GM13977 (cell line): ENCODE measurements around the gene COMT.
"Not testable (repeated sequence)": the region's sequence is repeated elsewhere in the genome, so short reads cannot be mapped to it uniquely, and the experiment has no call there.

Experiments
- DNase-seq: peaks from one replicate; pipeline ENCODE4 v3.0.0; 2012; ENCODE audit warnings: low spot score
- in situ Hi-C: fragments of 300-500 bp; cut with MboI; formaldehyde crosslinking; loops from one replicate; pipeline ENCODE4 v1.12.0; 2022; ENCODE audit warnings: low sequenced_read_pairs, low pct_unique_long_range_greater_than_20kb, mixed read lengths, inconsistent platforms; ENCODE audit not compliant: unreplicated experiment
- TF ChIP-seq, protein P1 (sequence below): IDR thresholded peaks from 2 replicates; pipeline ENCODE4 v1.5.1; 2012; ENCODE audit warnings: mild to moderate bottlenecking, control low read depth; ENCODE audit not compliant: insufficient read depth; ENCODE audit errors: extremely low read depth, missing control alignments

The COMT gene

DNA sequence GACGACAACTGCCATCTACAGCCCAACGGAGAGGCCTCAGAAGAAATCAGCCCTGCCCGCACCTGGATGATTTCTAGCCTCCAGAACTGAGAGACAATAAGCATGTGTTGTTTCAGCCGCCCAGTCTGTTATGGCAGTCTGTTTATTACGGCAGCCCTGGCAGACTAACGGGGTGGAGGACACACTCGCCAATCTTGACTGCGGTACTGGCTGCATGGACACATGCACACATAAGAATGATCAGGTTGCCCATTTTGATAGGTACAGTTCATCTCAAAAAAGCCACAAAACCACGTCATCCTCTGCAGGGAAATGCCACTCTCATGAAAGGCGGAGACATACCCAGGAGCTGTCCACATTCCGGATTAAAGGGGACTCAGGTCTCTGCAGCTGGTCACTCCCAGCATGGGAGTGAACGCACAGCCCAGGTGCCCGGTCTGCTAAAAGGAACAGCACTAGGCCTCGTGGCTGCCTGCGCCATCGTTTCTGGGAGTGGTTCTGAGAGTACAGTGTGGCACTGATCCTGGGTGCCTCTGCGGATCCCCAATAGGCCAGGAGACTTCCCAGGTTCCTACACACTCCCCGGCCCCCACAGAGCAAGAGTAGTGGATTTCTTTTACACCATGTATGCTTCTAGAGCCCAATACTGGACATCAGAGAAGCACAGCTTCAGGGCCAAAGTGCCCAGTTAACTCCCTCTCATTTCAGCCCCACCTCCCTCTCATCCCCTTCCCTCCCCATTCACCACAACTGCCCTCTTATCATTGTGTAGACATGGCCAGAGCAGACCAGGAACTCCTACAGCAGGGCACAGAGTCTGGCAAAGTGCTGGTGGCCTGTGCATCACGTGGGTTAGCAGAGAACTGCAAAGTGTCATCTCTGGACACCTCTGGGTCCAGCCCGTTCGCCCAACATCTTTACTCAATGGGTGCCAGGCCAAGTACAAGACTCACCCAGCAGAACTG is 11.7 kb upstream of the COMT start:
- TF ChIP-seq, protein P1, sequence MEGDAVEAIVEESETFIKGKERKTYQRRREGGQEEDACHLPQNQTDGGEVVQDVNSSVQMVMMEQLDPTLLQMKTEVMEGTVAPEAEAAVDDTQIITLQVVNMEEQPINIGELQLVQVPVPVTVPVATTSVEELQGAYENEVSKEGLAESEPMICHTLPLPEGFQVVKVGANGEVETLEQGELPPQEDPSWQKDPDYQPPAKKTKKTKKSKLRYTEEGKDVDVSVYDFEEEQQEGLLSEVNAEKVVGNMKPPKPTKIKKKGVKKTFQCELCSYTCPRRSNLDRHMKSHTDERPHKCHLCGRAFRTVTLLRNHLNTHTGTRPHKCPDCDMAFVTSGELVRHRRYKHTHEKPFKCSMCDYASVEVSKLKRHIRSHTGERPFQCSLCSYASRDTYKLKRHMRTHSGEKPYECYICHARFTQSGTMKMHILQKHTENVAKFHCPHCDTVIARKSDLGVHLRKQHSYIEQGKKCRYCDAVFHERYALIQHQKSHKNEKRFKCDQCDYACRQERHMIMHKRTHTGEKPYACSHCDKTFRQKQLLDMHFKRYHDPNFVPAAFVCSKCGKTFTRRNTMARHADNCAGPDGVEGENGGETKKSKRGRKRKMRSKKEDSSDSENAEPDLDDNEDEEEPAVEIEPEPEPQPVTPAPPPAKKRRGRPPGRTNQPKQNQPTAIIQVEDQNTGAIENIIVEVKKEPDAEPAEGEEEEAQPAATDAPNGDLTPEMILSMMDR = no peak
- in situ Hi-C loops = no loop called here
- DNase-seq = no peak

DNA sequence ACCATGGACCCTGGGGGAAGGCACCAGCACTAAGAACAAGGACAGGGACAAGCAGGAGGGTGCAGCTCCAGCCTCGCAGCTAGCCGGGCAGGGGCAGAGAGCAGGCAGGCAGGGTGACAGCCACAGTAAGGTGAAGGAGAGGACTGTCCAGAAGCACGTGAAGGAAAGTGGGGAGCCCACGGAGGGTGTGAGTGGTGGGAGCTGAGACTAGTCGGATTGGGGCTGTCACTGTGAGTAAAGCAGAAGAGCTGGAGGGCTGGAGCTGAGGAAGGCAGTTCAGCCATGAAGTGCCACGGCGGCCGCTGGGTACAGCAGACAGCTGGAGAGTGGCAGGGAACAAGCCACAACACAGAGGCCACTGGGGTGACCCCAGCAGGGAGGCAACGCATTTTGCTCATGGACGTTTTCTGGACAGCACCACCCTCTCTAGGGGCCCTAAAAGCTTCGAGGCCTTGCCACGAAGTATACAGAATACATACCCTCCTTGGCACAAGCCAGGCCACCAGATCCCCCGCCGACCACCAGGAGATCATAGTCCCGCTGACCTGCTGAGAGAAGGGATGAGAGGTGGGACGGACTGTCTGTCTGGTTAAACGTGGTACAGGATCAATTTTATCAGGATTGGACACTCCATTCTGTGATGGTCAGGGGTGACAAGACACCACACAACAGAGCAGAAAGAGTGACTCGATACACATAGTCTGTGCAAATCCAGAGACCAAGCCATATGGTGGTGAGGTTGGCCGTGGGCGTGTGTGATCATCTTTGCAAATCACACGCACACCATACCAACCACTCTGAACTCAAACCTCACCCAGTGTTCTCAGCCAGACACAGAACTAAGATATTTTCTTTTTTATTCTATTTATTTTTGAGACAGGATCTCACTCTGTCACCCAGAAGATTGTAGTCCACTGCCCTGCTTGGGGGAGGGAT is 10.8 kb upstream of the COMT start:
- TF ChIP-seq, protein P1 = no peak
- in situ Hi-C loops = no loop called here
- DNase-seq = no peak

DNA sequence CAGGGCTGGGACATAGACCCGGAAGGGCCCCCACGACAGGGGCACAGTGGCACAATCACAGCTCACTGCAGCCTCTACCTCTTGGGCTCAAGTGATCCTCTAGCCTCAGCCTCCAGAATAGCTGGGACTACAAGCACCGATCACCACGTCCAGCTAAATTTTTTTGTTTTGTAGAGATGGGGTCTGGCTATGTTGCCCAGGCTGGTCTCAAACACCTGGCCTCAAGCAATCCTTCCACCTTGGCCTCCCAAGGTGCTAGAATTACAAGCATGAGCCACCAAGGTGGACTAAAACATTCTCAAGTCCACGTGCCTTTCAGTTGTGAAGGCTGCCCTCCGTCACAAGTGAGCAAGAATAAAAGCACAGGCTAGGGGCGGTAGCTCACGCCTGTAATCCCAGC is 10.1 kb upstream of the COMT start:
- TF ChIP-seq, protein P1 = no peak
- in situ Hi-C loops = no loop called here
- DNase-seq = no peak

DNA sequence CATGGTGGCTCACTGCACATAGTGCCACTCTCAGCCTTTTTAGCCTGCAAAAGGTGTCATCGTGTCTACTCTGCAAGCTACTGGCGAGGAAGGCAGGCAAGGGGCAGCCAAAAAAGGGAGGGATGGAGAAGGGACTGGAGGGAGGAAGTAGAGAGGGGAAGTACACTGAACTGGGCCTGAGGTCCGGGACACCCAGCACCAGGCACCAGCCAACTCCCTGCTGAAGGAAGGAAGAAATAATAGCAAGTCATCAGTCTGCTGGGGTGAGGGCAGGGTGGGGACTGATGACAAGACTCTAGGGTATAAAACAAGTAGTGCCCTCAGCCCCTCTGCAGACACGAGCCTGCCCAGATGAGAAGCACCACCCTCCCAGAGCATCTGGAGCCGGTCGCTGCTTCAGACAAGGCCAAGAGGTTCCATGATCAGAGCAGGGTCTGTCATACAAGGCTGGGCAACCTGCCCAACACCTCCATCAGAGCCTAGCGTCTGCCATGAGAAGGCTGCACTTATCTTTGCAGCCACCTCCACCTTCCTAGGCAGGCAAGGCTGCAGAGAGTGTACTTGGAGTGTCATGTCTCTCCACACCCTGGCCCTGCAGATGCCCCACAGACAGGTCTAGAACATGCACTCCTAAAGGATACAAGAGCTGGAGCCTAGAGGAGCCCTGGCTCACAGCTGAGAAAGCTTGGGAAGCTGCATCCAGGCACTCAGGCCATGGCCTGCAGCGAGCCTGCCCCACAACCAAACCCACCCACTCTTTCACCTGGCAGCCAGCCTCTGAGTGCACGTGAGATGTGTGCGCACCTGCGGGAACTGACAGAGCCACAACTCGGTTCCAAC is 9.0 kb upstream of the COMT start:
- in situ Hi-C loops = no loop called here
- no peak for DNase-seq
- TF ChIP-seq, protein P1 = no peak

DNA sequence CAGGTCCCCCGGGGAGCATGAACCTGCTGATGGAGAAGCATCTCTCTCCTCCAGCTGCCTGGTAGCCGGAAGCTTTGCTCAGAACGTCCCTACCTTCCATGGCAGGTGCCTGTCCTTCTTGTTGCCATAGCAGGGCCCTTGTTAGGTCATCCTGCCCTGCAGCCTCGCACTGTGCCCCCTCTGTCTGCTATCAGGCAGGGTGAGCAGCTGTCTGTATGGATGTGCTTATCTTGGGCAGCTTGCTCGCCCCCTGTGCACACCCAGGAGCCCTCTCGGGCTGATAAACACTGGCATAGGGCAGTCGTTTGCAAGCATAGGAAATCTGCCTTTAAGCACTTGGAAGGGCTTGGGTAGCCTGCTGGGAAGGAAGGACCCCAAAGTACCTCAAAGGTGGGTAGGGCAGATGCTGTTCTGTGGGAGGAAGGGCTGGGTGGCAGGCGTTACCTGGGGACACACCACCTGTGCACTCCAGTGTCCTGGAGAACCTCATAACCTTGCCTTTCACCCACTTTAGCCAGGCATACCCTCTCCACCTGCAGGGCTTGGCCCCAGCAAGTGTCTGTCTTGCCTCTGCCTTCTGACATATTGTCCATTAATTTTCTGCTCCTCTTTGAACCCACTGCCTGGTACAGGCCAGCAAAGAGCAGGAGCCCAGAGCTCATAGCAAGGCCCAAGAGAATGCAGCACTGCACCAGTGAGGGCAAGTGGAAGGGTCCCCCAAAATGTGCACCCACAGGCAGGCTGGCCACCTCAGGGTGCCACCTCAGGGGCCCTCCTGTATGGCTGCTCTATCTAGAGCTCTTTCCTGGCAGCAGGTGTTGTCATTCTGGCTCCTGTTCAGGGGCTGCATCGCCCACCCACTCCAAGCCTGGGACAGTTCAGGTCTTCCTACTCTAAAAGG is 8.0 kb upstream of the COMT start:
- in situ Hi-C loops = no loop called here
- TF ChIP-seq, protein P1 = no peak
- DNase-seq = no peak

DNA sequence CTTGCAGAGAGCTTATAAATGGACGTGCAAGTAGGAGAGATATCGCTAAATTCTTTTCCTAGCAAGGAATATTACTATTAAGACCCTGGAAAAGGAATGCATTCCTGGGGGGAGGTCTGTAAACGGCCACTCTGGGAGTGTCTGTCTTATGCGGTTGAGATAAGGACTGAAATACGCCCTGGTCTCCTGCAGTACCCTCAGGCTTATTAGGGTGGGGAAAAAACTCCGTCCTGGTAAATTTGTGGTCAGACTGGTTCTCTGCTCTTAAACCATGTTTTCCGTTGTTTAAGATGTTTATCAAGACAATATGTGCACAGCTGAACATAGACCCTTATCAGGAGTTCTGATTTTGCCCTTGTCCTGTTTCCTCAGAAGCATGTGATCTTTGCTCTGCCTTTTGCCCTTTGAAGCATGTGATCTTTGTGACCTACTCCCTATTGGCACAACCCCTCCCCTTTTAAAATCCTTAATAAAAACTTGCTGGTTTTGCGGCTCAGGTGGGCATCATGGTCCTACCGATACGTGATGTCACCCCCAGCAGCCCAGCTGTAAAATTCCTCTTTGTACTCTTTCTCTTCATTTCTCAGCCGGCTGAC is 6.4 kb upstream of the COMT start:
- in situ Hi-C loops, DNase-seq: not testable (repeated sequence)
